Panc1 (cell line): ENCODE data around the gene AUNIP.

Experiments used
- POLR2AphosphoS5 ChIP-seq: IDR thresholded peaks from 2 replicates; pipeline ENCODE4 v1.6.1; 2012; ENCODE audit warnings: mild to moderate bottlenecking, low read depth, low read length, moderate library complexity
- SIN3A ChIP-seq: IDR thresholded peaks from 2 replicates; pipeline ENCODE4 v1.6.1; 2012; ENCODE audit warnings: low read depth, mild to moderate bottlenecking, low read length, moderate library complexity, borderline replicate concordance; ENCODE audit not compliant: insufficient read depth
- TCF7L2 ChIP-seq: IDR thresholded peaks from 2 replicates; pipeline ENCODE4 v1.6.1; 2011; ENCODE audit warnings: mild to moderate bottlenecking, low read depth, low read length, inconsistent platforms
- TF ChIP-seq, protein P1 (sequence below): fragments of 450-650 bp; IDR thresholded peaks from 2 replicates; pipeline ENCODE4 v1.5.1; 2017; ENCODE audit warnings: mild to moderate bottlenecking

DNA sequence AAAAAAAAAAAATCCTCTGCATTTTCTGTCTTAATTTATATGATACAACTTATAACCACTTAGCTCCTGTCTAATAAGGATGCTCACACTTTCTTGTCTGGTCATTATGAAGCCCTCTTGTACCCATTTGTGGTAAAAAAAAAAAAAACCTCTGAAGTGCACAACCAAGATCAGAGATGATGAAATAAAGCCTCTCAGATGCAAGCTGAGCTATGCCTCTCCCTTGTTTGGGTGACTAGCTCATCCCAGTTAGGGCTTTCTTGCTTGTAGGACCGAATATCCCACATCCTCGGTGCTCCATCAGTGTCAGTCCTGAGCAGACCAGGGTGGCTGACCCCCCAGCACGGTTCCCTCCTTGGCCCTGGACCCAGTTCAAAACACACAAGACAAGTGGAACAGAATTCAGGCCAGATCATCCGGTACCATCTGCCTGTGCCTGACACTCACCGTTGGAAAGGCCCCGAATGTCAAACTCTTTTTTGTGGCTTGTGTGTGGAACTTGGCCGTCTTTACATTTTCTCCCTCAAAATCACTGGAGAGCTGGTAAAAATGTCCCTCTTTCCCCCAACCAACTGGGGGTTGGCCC lies 65.6 kb downstream of the AUNIP start:
- TF ChIP-seq, protein P1, sequence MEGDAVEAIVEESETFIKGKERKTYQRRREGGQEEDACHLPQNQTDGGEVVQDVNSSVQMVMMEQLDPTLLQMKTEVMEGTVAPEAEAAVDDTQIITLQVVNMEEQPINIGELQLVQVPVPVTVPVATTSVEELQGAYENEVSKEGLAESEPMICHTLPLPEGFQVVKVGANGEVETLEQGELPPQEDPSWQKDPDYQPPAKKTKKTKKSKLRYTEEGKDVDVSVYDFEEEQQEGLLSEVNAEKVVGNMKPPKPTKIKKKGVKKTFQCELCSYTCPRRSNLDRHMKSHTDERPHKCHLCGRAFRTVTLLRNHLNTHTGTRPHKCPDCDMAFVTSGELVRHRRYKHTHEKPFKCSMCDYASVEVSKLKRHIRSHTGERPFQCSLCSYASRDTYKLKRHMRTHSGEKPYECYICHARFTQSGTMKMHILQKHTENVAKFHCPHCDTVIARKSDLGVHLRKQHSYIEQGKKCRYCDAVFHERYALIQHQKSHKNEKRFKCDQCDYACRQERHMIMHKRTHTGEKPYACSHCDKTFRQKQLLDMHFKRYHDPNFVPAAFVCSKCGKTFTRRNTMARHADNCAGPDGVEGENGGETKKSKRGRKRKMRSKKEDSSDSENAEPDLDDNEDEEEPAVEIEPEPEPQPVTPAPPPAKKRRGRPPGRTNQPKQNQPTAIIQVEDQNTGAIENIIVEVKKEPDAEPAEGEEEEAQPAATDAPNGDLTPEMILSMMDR: no peak
- TF ChIP-seq SIN3A: no peak
- TF ChIP-seq TCF7L2: no peak
- TF ChIP-seq POLR2AphosphoS5: no peak
